GM13976 (cell line): ENCODE data around the gene KRT80.

Experiments used
- DNase-seq: peaks from one replicate; pipeline ENCODE4 v3.0.0; 2012; ENCODE audit warnings: low spot score
- CTCF ChIP-seq: IDR thresholded peaks from 2 replicates; pipeline ENCODE4 v1.5.1; 2012; ENCODE audit warnings: borderline replicate concordance, mild to moderate bottlenecking; ENCODE audit not compliant: insufficient read depth; ENCODE audit errors: extremely low read depth, missing control alignments, control extremely low read depth
- in situ Hi-C: fragments of 300-500 bp; cut with MboI; formaldehyde crosslinking; loops from one replicate; pipeline ENCODE4 v1.12.0; 2022; ENCODE audit warnings: low sequenced_read_pairs, mixed read lengths, inconsistent platforms; ENCODE audit not compliant: unreplicated experiment

Gene KRT80

GRCh38 chr12:52232674-52233461, 41.1 kb upstream of the KRT80 start, which contains the start of gene KRT7:
KRT7 (plus strand) TSS chr12:52233243; CDS start chr12:52233297, 54 bp downstream.
- in situ Hi-C loops = no loop called here
- no peak for TF ChIP-seq CTCF
- DNase-seq = peak; percentile 31

DNA sequence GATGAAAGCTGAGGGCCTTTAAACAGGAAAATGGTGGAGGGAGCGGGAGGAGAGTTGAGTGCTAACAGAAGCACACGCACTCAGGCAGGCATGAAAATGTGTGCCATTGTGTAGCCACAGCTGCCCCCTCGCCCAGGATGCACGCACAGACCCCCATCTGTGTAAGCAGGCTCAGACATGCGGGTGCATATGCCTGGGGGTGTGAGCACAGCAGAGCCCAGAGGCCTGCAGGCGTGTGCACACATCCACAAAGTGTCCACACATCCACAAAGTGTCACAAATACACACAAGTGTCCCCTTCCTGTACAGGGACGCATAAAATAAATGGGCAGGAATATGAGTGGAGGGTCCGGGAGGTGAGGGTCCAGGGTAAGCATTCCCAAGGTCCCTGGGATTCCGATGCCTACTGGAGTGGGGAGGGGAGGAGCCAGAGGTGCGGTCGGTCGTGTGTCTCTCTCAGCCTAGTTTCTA, 40.4 kb upstream of the KRT80 start:
- TF ChIP-seq CTCF = no peak
- in situ Hi-C loops = no loop called here
- DNase-seq = peak; percentile 21

- no peak for TF ChIP-seq CTCF
- in situ Hi-C loops = no loop called here
- DNase-seq = peak; percentile 13
These were observed 39.7 kb upstream of the KRT80 start for GRCh38 chr12:52231305-52232202.

- no peak for DNase-seq
- no peak for TF ChIP-seq CTCF
- in situ Hi-C loops = no loop called here
These were observed 38.8 kb upstream of the KRT80 start for GRCh38 chr12:52230364-52231281.

DNA sequence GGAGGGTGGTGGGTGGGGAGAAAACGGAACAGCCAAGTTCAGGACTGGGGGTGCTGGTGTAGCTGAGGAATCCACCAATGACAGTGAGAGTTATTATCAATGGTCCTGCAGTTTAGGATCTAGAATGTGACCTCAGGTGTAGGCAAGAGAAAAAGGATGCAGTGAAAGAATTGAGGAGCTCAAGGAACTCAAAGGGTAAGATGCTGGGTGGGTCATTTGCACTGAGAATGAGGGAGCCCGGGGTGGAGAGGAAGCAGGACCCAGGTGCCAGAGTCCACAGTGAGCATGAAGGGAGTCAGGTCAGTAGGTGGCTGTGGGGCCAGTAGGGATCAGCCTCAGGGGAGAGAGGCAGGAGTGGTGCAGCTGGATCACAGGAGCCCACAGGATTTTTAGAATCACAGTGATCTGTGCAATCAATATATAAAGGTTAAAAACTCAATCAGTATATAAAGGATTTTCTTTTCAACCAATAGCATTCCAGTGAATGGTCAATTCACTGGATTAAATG, 38.1 kb upstream of the KRT80 start:
- in situ Hi-C loops = no loop called here
- no peak for DNase-seq
- TF ChIP-seq CTCF = no peak
